GM12878 (cell line): Measurements from ENCODE around the gene CDKN1B. TPM values are rescaled to one million over a fixed set of nuclear protein-coding genes. Genes with fewer than 3 reads are reported as not detected.

Experiments used
- ATAC-seq: fragments of 200-7000 bp; cut with Tn5 transposase; 3 replicates; pipeline ENCODE4 v1.9.1; 2020; ENCODE audit warnings: mild to moderate bottlenecking, moderate library complexity
- BruUV-seq: library from RNA; stranded (reverse); fragments of 400-500 nt; replicated peaks from 2 replicates; lab custom pipeline; 2021; lab: Mats Ljungman, UMichigan
- CTCF ChIA-PET: fragments of 300-600 bp; sonication (Branson Sonifier 250); formaldehyde crosslinking; extraction: SDS; loops from one replicate; lab custom pipeline; 2021; ENCODE audit warnings: inconsistent platforms; lab: Yijun Ruan, JAX
- POLR2A ChIA-PET: fragments of 350-600 bp; formaldehyde crosslinking; extraction: SDS; loops from one replicate; lab custom pipeline; 2021; ENCODE audit warnings: inconsistent platforms; lab: Charles Lee
- RAD21 ChIA-PET: fragments of 300-600 bp; sonication (Branson Sonifier 250); formaldehyde crosslinking; loops from one replicate; lab custom pipeline; 2023; ENCODE audit warnings: antibody characterized with exemption; ENCODE audit not compliant: unreplicated experiment; lab: Charles Lee
- SMC1A ChIA-PET: fragments of 300-600 bp; sonication (Branson Sonifier 250); formaldehyde crosslinking; loops from one replicate; lab custom pipeline; 2023; ENCODE audit not compliant: unreplicated experiment, uncharacterized antibody; lab: Charles Lee
- DNase-seq: peaks from one replicate; pipeline ENCODE4 v3.0.0-alpha.2; 2011; ENCODE audit warnings: low read depth, low spot score
- FAIRE-seq: peaks from 3 replicates; lab custom pipeline; 2011; peaks lifted over from hg19 to GRCh38; lab: Jason Lieb, UNC
- H2AFZ ChIP-seq: 2 replicates; pipeline ENCODE4 v1.6.0; 2011; ENCODE audit warnings: low read depth, low read length, control low read depth; ENCODE audit not compliant: control insufficient read depth
- H3K27ac ChIP-seq: 2 replicates; pipeline ENCODE4 v1.5.1; 2011; ENCODE audit warnings: control low read depth; ENCODE audit not compliant: control insufficient read depth, insufficient read depth
- H3K27me3 ChIP-seq, 2 experiments: replicated peaks in 1 of 2; 2 replicates each; pipeline versions ENCODE4 v1.6.0 to v1.6.1; 2011; ENCODE audit warnings: low read length in 1 of 2; ENCODE audit not compliant: control insufficient read depth in 2 of 2, insufficient read depth in 2 of 2
- H3K36me3 ChIP-seq, 2 experiments: 2 replicates each; pipeline ENCODE4 v1.5.1; 2011; ENCODE audit warnings: low read length in 1 of 2; ENCODE audit not compliant: control insufficient read depth in 2 of 2, insufficient read depth in 2 of 2
- H3K4me1 ChIP-seq: 2 replicates; pipeline ENCODE4 v1.6.1; 2011; ENCODE audit warnings: mild to moderate bottlenecking, low read length, moderate library complexity, mixed read lengths; ENCODE audit not compliant: control insufficient read depth, insufficient read depth
- H3K4me2 ChIP-seq: 2 replicates; pipeline ENCODE4 v1.6.0; 2011; ENCODE audit warnings: control low read depth; ENCODE audit not compliant: control insufficient read depth, insufficient read depth
- H3K4me3 ChIP-seq: fragments of 200-600 bp; sonication (generic); 2 replicates; pipeline ENCODE4 v1.5.1; 2016
- H3K79me2 ChIP-seq: 2 replicates; pipeline ENCODE4 v1.6.0; 2011; ENCODE audit warnings: low read length; ENCODE audit not compliant: control insufficient read depth, insufficient read depth
- H3K9ac ChIP-seq: 2 replicates; pipeline ENCODE4 v1.8.0; 2011; ENCODE audit warnings: low read length, control low read depth, mixed read lengths; ENCODE audit not compliant: control insufficient read depth, insufficient read depth
- H3K9me3 ChIP-seq: replicated peaks from 3 replicates; pipeline ENCODE4 v1.5.1; 2011; ENCODE audit warnings: mild to moderate bottlenecking, low read length; ENCODE audit not compliant: control insufficient read depth, insufficient read depth
- H4K20me1 ChIP-seq: 2 replicates; pipeline ENCODE4 v1.6.0; 2011; ENCODE audit not compliant: control insufficient read depth, insufficient read depth
- CREB1 ChIP-seq: IDR thresholded peaks from 2 replicates; pipeline ENCODE4 v1.6.1; 2012; ENCODE audit warnings: low read depth, mild to moderate bottlenecking, inconsistent platforms
- FOXM1 ChIP-seq: IDR thresholded peaks from 2 replicates; pipeline ENCODE4 v1.6.1; 2012; ENCODE audit warnings: low read depth, mild to moderate bottlenecking, inconsistent platforms, low read length, moderate library complexity
- KDM1A ChIP-seq: fragments of 200-600 bp; sonication (generic); IDR thresholded peaks from 2 replicates; pipeline ENCODE4 v1.6.1; 2016; ENCODE audit warnings: borderline replicate concordance
- NFXL1 ChIP-seq: fragments of 450-650 bp; IDR thresholded peaks from 2 replicates; pipeline ENCODE4 v1.6.1; 2017; ENCODE audit warnings: antibody characterized with exemption, mild to moderate bottlenecking, borderline replicate concordance
- NRF1 ChIP-seq: conservative IDR thresholded peaks from 2 replicates; pipeline ENCODE4 v1.6.1; 2011; ENCODE audit warnings: mild to moderate bottlenecking, low read depth, low read length, improper control_type of control experiment
- RCOR1 ChIP-seq: conservative IDR thresholded peaks from 2 replicates; pipeline ENCODE4 v1.6.1; 2012; ENCODE audit warnings: low read depth, low read length, improper control_type of control experiment
- WGBS: methylation state at CpG from one replicate; pipeline ENCODE4 v1.1.6; 2016; ENCODE audit warnings: low lambda C conversion rate; ENCODE audit not compliant: insufficient replicate concordance, insufficient coverage; ENCODE audit errors: missing lambda C conversion rate; 5-methylcytosine and 5-hydroxymethylcytosine counted together
- in situ Hi-C: fragments of 300-500 bp; cut with MboI; formaldehyde crosslinking; loops from 9 replicates; pipeline ENCODE4 v1.14.3; 2018; ENCODE audit warnings: mixed read lengths
- intact Hi-C: fragments of 100-400 bp; cut with micrococcal nuclease; formaldehyde crosslinking; loops from one replicate; pipeline ENCODE4 v1.14.2; 2022; ENCODE audit not compliant: unreplicated experiment
- polyA plus RNA-seq, 11 experiments: library from polyadenylated mRNA; depleted of rRNA in 4 of 11; unstranded in 6 of 11; stranded (reverse) in 5 of 11; fragments of >200 nt; fragmentation: Nextera tagmentation in 4 of 11; fragmentation: Illumina TruSeq in 1 of 11; extraction: Ambion mirVana in 4 of 11; extraction: Trizol in 1 of 11; gene quantifications; 1 replicate in 1 of 11; 2 replicates in 10 of 11; pipeline versions ENCODE4 v1.2.1 to v1.2.3, GENCODE V29; 2011 to 2016; ENCODE audit warnings: inconsistent platforms in 2 of 11, missing spikeins in 2 of 11, low read depth in 1 of 11
- total RNA-seq, 4 experiments: library from RNA; depleted of rRNA in 3 of 4; stranded (reverse); fragments of >200 nt in 3 of 4; fragmentation: Illumina TruSeq in 1 of 4; extraction: Trizol in 1 of 4; gene quantifications; 2 replicates each; pipeline versions ENCODE4 v1.2.1 to v1.2.3, GENCODE V29; 2013 to 2021
- TF ChIP-seq, protein P1 (sequence below): fragments of 150-350 bp; IDR thresholded peaks from 2 replicates; pipeline ENCODE4 v1.6.1; 2016; ENCODE audit warnings: low read depth, low read length
- TF ChIP-seq, protein P2 (sequence below): fragments of 450-650 bp; IDR thresholded peaks from 2 replicates; pipeline ENCODE4 v1.6.1; 2016; ENCODE audit warnings: mild to moderate bottlenecking, moderate library complexity, borderline replicate concordance

The CDKN1B gene
- total and polyA plus RNA-seq, 10 of the 15 experiments (the other 5 are each of a cell fraction or from before 2014, with no cell fraction given): 4.2 to 39.1 (median 23.1) TPM

- H3K27me3 ChIP-seq: no peaks in the 10 kb centered on the region
- ChIA-PET RAD21 (interaction anchor here (0.8 to 6.7 kb wide), 10 partner anchors 8 to 369 kb away, joined by 3 to 82 read pairs (median 6); partner anchors contain the start of genes BORCS5 and CDKN1B), CTCF (interaction anchor here (0.8 to 3.2 kb wide), 9 partner anchors 8 to 370 kb away, joined by 3 to 57 read pairs (median 5); partner anchors contain the start of genes BORCS5 and CDKN1B)
- H3K9ac ChIP-seq: peak overlapping the region; percentile 97
- H3K4me2 ChIP-seq: peak overlapping the region; percentile 60
- intact Hi-C loops: loop anchor here (10.0 kb wide), 2 partner anchors 1072 to 1668 kb away; no protein-coding TSS in a partner anchor
- peaks cover 83% of the 10 kb centered on the region for H3K79me2 ChIP-seq
- peak overlapping the region; percentile 29 for H2AFZ ChIP-seq
- no peaks in the 10 kb centered on the region for H4K20me1 ChIP-seq
- WGBS: 2% methylated on average over 6 of the region's 6 CpGs
- H3K36me3 ChIP-seq: no peaks in the 10 kb centered on the region; a peak in 1 of 4 replicates
- FAIRE-seq: no peak
- H3K4me3 ChIP-seq: peak overlapping the region; percentile 78
- H3K27ac ChIP-seq: peak overlapping the region; percentile 97
- TF ChIP-seq CREB1 (0 out of 2 replicates have a peak, but pooled peaks have one; percentile 12), NRF1 (no peak)
- TF ChIP-seq, all 136 proteins: peak for 1
- BruUV-seq: TSS peak; percentile 78
- ATAC-seq (no peak), DNase-seq (no peak)
- Histone ChIP-seq H3K9me3 (no peaks in the 10 kb centered on the region), H3K4me1 (peaks cover 9% of the 10 kb centered on the region)
- ChIA-PET POLR2A (interaction anchor here (0.6 to 7.0 kb wide), 10 partner anchors 8 to 369 kb away, joined by 3 to 93 read pairs (median 6); partner anchors contain the start of genes BORCS5 and CDKN1B), SMC1A (interaction anchor here (0.6 to 4.5 kb wide), 12 partner anchors 8 to 485 kb away, joined by 3 to 62 read pairs (median 5); partner anchors contain the start of gene DUSP16)
- in situ Hi-C loops: no loop called here
These were observed 9.5 kb downstream of the CDKN1B start for GRCh38 chr12:12726555-12727093.

DNA sequence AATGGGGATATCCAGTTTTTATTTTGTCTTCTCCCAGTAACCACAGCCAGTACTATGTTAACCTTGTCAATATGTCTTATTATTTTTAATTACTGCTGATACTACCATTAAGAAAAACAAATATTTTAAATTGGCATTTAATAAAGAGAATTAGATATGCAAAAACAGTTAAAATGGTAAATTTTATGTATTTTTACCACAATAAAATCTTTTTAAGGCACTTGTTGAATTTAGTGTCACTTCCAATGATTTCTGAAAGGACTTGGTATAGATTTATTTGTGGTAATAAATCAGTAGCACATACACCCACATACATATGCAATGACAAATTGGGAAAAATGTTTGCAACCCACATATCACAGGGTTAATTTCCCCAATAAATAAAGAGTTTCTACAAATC is 14.0 kb downstream of the CDKN1B start:
- CTCF ChIA-PET: interaction anchor here (0.9 kb wide), 1 partner anchor 15 kb away, joined by 3 read pairs; no protein-coding TSS in a partner anchor
- intact Hi-C loops: no loop called here
- FAIRE-seq: no peak
- Histone ChIP-seq H3K27ac (no peak overlapping the region), H2AFZ (no peak overlapping the region), H3K79me2 (peaks cover 67% of the 10 kb centered on the region), H3K9ac (no peak overlapping the region), H3K4me3 (no peak overlapping the region), H4K20me1 (no peaks in the 10 kb centered on the region), H3K4me1 (peaks cover 11% of the 10 kb centered on the region), H3K27me3 (no peaks in the 10 kb centered on the region), H3K4me2 (no peak overlapping the region), H3K36me3 (no peaks in the 10 kb centered on the region; a peak in 1 of 4 replicates), H3K9me3 (no peaks in the 10 kb centered on the region)
- RAD21 ChIA-PET: no interaction called here
- no peak for DNase-seq
- SMC1A ChIA-PET: interaction anchor here (0.6 to 1.2 kb wide), 5 partner anchors 13 to 34 kb away, joined by 3 to 4 read pairs (median 3); no protein-coding TSS in a partner anchor
- POLR2A ChIA-PET: interaction anchor here (1.0 kb wide), 1 partner anchor 15 kb away, joined by 7 read pairs; no protein-coding TSS in a partner anchor
- in situ Hi-C loops: no loop called here
- no TSS peak for BruUV-seq
- ATAC-seq: no peak
- TF ChIP-seq RCOR1: no peak
- TF ChIP-seq, protein P1, sequence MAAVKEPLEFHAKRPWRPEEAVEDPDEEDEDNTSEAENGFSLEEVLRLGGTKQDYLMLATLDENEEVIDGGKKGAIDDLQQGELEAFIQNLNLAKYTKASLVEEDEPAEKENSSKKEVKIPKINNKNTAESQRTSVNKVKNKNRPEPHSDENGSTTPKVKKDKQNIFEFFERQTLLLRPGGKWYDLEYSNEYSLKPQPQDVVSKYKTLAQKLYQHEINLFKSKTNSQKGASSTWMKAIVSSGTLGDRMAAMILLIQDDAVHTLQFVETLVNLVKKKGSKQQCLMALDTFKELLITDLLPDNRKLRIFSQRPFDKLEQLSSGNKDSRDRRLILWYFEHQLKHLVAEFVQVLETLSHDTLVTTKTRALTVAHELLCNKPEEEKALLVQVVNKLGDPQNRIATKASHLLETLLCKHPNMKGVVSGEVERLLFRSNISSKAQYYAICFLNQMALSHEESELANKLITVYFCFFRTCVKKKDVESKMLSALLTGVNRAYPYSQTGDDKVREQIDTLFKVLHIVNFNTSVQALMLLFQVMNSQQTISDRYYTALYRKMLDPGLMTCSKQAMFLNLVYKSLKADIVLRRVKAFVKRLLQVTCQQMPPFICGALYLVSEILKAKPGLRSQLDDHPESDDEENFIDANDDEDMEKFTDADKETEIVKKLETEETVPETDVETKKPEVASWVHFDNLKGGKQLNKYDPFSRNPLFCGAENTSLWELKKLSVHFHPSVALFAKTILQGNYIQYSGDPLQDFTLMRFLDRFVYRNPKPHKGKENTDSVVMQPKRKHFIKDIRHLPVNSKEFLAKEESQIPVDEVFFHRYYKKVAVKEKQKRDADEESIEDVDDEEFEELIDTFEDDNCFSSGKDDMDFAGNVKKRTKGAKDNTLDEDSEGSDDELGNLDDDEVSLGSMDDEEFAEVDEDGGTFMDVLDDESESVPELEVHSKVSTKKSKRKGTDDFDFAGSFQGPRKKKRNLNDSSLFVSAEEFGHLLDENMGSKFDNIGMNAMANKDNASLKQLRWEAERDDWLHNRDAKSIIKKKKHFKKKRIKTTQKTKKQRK: no peak
- no peak for TF ChIP-seq FOXM1
- TF ChIP-seq, protein P2, sequence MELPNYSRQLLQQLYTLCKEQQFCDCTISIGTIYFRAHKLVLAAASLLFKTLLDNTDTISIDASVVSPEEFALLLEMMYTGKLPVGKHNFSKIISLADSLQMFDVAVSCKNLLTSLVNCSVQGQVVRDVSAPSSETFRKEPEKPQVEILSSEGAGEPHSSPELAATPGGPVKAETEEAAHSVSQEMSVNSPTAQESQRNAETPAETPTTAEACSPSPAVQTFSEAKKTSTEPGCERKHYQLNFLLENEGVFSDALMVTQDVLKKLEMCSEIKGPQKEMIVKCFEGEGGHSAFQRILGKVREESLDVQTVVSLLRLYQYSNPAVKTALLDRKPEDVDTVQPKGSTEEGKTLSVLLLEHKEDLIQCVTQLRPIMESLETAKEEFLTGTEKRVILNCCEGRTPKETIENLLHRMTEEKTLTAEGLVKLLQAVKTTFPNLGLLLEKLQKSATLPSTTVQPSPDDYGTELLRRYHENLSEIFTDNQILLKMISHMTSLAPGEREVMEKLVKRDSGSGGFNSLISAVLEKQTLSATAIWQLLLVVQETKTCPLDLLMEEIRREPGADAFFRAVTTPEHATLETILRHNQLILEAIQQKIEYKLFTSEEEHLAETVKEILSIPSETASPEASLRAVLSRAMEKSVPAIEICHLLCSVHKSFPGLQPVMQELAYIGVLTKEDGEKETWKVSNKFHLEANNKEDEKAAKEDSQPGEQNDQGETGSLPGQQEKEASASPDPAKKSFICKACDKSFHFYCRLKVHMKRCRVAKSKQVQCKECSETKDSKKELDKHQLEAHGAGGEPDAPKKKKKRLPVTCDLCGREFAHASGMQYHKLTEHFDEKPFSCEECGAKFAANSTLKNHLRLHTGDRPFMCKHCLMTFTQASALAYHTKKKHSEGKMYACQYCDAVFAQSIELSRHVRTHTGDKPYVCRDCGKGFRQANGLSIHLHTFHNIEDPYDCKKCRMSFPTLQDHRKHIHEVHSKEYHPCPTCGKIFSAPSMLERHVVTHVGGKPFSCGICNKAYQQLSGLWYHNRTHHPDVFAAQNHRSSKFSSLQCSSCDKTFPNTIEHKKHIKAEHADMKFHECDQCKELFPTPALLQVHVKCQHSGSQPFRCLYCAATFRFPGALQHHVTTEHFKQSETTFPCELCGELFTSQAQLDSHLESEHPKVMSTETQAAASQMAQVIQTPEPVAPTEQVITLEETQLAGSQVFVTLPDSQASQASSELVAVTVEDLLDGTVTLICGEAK: no peak
- no peak for TF ChIP-seq NFXL1
- no peak for TF ChIP-seq KDM1A
